Caco-2 (cell line): ENCODE measurements around the gene PET100. TPM values are rescaled to one million over a fixed set of nuclear protein-coding genes. Genes with fewer than 3 reads are reported as not detected.
A peak's percentile ranks its signal among the peaks of the same experiment; 100 is the strongest.

Source experiments
- BruUV-seq: library from RNA; stranded (reverse); fragments of 400-500 nt; replicated peaks from 2 replicates; lab custom pipeline; 2021; lab: Mats Ljungman, UMichigan
- CTCF ChIA-PET: fragments of 300-600 bp; sonication (Branson Sonifier 250); formaldehyde crosslinking; loops from one replicate; lab custom pipeline; 2022; ENCODE audit warnings: antibody characterized with exemption; lab: Charles Lee
- POLR2A ChIA-PET: fragments of 300-600 bp; sonication (Branson Sonifier 250); formaldehyde crosslinking; loops from one replicate; lab custom pipeline; 2022; ENCODE audit warnings: antibody characterized with exemption; lab: Charles Lee
- DNase-seq, 2 experiments: peaks; one replicate each; pipeline versions ENCODE4 v3.0.0 to v3.0.0-alpha.2; 2020 to 2022
- H3K27me3 ChIP-seq: replicated peaks from 2 replicates; pipeline ENCODE4 v1.6.0; 2011; ENCODE audit warnings: low read length; ENCODE audit not compliant: control insufficient read depth, insufficient read depth
- H3K36me3 ChIP-seq: 2 replicates; pipeline ENCODE4 v1.5.1; 2011; ENCODE audit warnings: low read length; ENCODE audit not compliant: control insufficient read depth, insufficient read depth
- H3K4me1 ChIP-seq: fragments of 250-450 bp; sonication (Bioruptor Pico); 2 replicates; pipeline ENCODE4 v1.5.1; 2020; ENCODE audit warnings: mild to moderate bottlenecking
- H3K4me3 ChIP-seq: 2 replicates; pipeline ENCODE4 v1.5.1; 2011; ENCODE audit warnings: low read depth, mild to moderate bottlenecking, control low read depth, low read length
- H3K9me3 ChIP-seq: fragments of 250-450 bp; sonication (Bioruptor Pico); 2 replicates; pipeline ENCODE4 v1.5.1; 2020; ENCODE audit warnings: mild to moderate bottlenecking, moderate library complexity
- H3K27ac Mint-ChIP-seq: one replicate; pipeline ENCODE4 v1.8.0; 2022; ENCODE audit warnings: mixed read lengths; ENCODE audit not compliant: unreplicated experiment
- H3K27me3 Mint-ChIP-seq: one replicate; pipeline ENCODE4 v1.8.0; 2022; ENCODE audit warnings: mixed read lengths; ENCODE audit not compliant: insufficient read depth, unreplicated experiment
- H3K36me3 Mint-ChIP-seq: one replicate; pipeline ENCODE4 v1.8.0; 2022; ENCODE audit warnings: mild to moderate bottlenecking, mixed read lengths; ENCODE audit not compliant: insufficient read depth, unreplicated experiment
- H3K4me1 Mint-ChIP-seq: one replicate; pipeline ENCODE4 v1.8.0; 2022; ENCODE audit warnings: low read depth, mixed read lengths; ENCODE audit not compliant: unreplicated experiment
- H3K4me3 Mint-ChIP-seq: one replicate; pipeline ENCODE4 v1.8.0; 2022; ENCODE audit warnings: mild to moderate bottlenecking, moderate library complexity, mixed read lengths; ENCODE audit not compliant: unreplicated experiment
- H3K9me3 Mint-ChIP-seq: one replicate; pipeline ENCODE4 v1.8.0; 2022; ENCODE audit warnings: mixed read lengths; ENCODE audit not compliant: unreplicated experiment
- CTCF ChIP-seq, 2 experiments: fragments of 200-600 bp in 1 of 2; IDR thresholded peaks; 1 replicate in 1 of 2; 2 replicates in 1 of 2; pipeline versions ENCODE4 v1.5.1 to v1.8.0; 2011 to 2022; ENCODE audit warnings: antibody characterized with exemption in 1 of 2, control low read depth in 1 of 2, inconsistent platforms in 1 of 2, low read depth in 1 of 2, low read length in 1 of 2, mild to moderate bottlenecking in 1 of 2, moderate library complexity in 1 of 2; ENCODE audit not compliant: insufficient read depth in 1 of 2, severe bottlenecking in 1 of 2, unreplicated experiment in 1 of 2
- intact Hi-C: fragments of 100-400 bp; cut with micrococcal nuclease; formaldehyde crosslinking; loops from one replicate; pipeline ENCODE4 v1.10.0; 2022; ENCODE audit not compliant: unreplicated experiment
- total RNA-seq: library from RNA; stranded (reverse); gene quantifications from 2 replicates; pipeline ENCODE4 v1.2.3, GENCODE V29; 2022

The PET100 gene
- total RNA-seq, 1 experiment from 2014 or later: 139 TPM

DNA sequence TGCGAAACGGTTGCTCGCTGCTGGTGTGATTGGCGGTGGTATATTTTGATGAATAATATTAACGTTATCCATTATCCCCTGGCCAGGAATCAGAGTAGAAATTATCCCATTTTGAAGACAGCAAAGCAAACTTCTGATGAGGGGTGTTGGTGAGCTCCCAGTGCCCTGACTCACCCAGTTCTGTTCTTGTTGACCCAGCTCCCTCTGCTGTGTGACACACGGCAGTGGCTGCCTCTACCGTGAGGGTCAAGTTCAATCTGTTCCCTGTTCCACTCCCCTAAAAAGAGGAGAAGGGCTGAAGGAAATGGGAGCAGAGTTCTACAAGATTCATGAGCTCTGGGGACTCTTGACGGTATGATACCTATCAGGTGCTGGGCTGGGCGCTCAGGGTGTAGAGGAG, 31.9 kb upstream of the PET100 start:
- Histone ChIP-seq H3K36me3 (no peaks in the 10 kb centered on the region; the same call in 1 of the 2 replicates), H3K9me3 (no peaks in the 10 kb centered on the region), H3K4me1 (peaks cover 11% of the 10 kb centered on the region), H3K4me3 (no peak overlapping the region), H3K27me3 (no peaks in the 10 kb centered on the region)
- Mint-ChIP-seq H3K4me1 (peaks cover 13% of the 10 kb centered on the region), H3K9me3 (no peaks in the 10 kb centered on the region), H3K4me3 (peak overlapping the region; percentile 77), H3K36me3 (peaks cover 39% of the 10 kb centered on the region), H3K27ac (no peak overlapping the region), H3K27me3 (no peaks in the 10 kb centered on the region)
- BruUV-seq: TSS peak; percentile 46
- POLR2A ChIA-PET: no interaction called here
- intact Hi-C loops: no loop called here
- CTCF ChIA-PET: no interaction called here
- TF ChIP-seq CTCF (IDR thresholded peaks at IDR 0.05; ENCODE audit: insufficient read depth in 1 of 2, low read depth in 1 of 2, low read length in 1 of 2, severe bottlenecking in 1 of 2, unreplicated experiment in 1 of 2): no peak
- no peak for DNase-seq

- Mint-ChIP-seq H3K36me3 (peaks cover 39% of the 10 kb centered on the region), H3K27me3 (no peaks in the 10 kb centered on the region), H3K9me3 (no peaks in the 10 kb centered on the region), H3K4me3 (no peak overlapping the region), H3K4me1 (peaks cover 13% of the 10 kb centered on the region), H3K27ac (no peak overlapping the region)
- ChIA-PET POLR2A (no interaction called here), CTCF (no interaction called here)
- no peak for TF ChIP-seq CTCF (IDR thresholded peaks at IDR 0.05; ENCODE audit: insufficient read depth in 1 of 2, low read depth in 1 of 2, low read length in 1 of 2, severe bottlenecking in 1 of 2, unreplicated experiment in 1 of 2)
- Histone ChIP-seq H3K4me3 (no peak overlapping the region), H3K27me3 (no peaks in the 10 kb centered on the region), H3K9me3 (no peaks in the 10 kb centered on the region), H3K36me3 (no peaks in the 10 kb centered on the region; the same call in 1 of the 2 replicates), H3K4me1 (peaks cover 11% of the 10 kb centered on the region)
- intact Hi-C loops: no loop called here
- BruUV-seq: no TSS peak
- DNase-seq: no peak
These were observed 31.4 kb upstream of the PET100 start for GRCh38 chr19:7598180-7598579.

DNA sequence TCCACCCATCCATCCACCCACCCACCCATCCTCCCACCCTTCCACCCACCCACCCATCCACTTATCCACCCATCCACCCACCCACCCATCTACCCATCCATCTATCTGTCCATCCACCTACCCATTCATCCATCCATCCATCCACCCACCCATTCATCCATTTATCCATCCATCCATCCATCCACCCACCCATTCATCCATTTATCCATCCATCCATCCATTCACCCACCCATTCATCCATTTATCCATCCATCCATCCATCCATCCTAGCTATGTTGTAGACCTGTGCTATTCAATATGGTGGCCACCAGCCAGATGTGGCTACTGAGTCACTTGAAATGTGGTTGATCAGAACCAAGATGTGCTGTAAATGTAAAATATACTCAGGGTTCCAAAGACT, 28.9 kb upstream of the PET100 start:
- Mint-ChIP-seq H3K36me3 (peaks cover 57% of the 10 kb centered on the region), H3K27ac (no peak overlapping the region), H3K4me1 (peaks cover 7% of the 10 kb centered on the region), H3K4me3 (no peak overlapping the region), H3K9me3 (peaks cover 8% of the 10 kb centered on the region), H3K27me3 (no peaks in the 10 kb centered on the region)
- Histone ChIP-seq H3K27me3 (no peaks in the 10 kb centered on the region), H3K4me1 (peaks cover 8% of the 10 kb centered on the region), H3K4me3 (no peak overlapping the region), H3K36me3 (no peaks in the 10 kb centered on the region; the same call in 1 of the 2 replicates), H3K9me3 (no peaks in the 10 kb centered on the region)
- no TSS peak for BruUV-seq
- DNase-seq: no peak
- intact Hi-C loops: no loop called here
- ChIA-PET CTCF (no interaction called here), POLR2A (no interaction called here)
- no peak for TF ChIP-seq CTCF (IDR thresholded peaks at IDR 0.05; ENCODE audit: insufficient read depth in 1 of 2, low read depth in 1 of 2, low read length in 1 of 2, severe bottlenecking in 1 of 2, unreplicated experiment in 1 of 2)
